H54 (cell line): Measurements from ENCODE around the gene ATP2B3.

ENCODE experiments used
- DNase-seq: peaks from one replicate; pipeline ENCODE4 v3.0.0; 2011; ENCODE audit warnings: low spot score, mixed read lengths; ENCODE audit not compliant: insufficient read length
- FAIRE-seq: peaks from 3 replicates; lab custom pipeline; 2011; peaks lifted over from hg19 to GRCh38; lab: Jason Lieb, UNC
- POLR2A ChIP-seq: IDR thresholded peaks from 2 replicates; pipeline ENCODE4 v1.6.1; 2011; ENCODE audit warnings: low read depth, mild to moderate bottlenecking, low read length

The ATP2B3 gene

DNA sequence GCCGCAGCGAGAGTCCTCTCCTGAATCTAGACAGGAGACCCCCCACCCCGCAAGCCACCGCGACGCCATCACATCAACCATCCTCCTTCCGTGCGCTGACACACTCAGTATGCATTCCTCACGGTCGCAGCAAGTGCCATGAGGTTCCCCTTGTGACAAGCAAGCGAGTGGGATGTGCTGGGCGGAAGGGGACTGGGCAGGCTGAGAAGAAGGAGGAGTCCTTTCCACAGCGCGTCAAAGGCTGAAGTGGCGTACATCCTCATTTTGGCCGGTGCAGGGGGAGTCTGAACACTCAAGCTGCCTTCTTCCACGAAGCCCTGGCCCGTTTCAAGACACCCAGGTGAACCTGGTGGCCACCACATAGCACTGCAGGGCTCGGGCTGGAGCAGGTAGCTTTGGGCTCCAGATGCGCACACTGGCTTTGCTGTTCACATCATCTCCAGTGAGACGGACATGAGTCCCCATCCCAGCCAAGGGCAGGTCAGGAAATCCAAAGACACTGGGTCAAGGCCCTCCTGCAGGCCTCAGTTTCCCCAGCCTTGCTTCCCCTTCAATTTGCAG is 51.1 kb downstream of the ATP2B3 start:
- FAIRE-seq (no peak), DNase-seq (no peak)
- TF ChIP-seq POLR2A, result no peak

DNA sequence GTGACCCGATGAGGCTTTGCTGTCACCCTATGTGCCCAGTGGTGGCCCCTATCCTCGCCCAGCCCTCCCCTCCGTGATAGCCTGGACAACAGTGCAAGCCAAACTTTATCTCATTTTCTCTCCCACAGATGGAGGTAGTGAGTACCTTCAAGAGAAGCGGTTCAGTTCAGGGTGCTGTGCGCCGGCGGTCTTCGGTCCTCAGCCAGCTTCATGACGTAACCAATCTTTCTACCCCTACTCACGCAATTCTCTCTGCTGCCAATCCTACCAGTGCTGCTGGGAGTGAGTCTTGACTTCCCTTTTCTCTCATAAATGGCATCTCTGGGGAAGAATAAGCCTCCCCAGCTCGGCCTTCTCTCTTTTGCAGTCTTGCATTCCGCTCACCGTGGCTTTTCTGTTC is 52.0 kb downstream of the ATP2B3 start:
- FAIRE-seq (no peak), DNase-seq (no peak)
- TF ChIP-seq POLR2A, result no peak

DNA sequence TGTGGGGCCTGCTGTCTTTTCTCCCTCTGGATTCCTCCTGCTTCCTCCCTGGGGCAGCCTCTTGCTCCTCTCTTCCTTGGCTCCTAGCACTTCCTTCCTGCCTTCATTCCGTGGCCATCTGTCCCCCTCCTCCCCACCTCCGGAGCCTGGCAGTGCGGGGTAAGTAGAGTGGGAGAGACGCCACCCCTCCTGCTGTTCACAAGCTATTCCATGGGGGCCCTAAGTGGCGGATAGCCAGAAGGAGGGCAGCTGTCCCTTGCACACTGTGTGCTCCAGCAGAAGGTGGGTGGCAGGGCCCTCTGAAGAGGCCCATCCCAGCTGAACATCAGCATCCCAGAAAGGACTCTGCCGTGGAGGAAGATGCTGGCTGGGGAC is 54.1 kb downstream of the ATP2B3 start:
- no peak for TF ChIP-seq POLR2A
- no peak for DNase-seq
- FAIRE-seq, result no peak

DNA sequence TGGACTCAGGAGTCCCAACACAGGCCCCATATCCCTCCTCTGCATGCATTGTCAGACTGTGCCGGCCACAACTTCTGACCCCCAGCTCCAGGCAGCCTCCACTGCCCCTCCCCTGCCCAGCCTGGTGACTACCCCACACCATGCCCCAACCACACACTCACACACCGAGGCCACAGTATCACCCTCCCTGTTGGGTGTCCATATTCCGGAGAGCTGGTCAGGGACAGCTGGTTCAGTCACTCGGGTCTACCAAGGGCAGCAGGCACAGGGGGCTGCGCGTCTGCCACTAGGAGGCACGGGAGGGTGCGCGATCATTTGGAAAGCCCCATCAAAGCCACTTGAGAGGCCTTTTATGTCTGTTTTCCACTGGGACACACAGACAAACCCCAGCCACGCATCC is 55.2 kb downstream of the ATP2B3 start:
- no peak for DNase-seq
- no peak for FAIRE-seq
- no peak for TF ChIP-seq POLR2A

DNA sequence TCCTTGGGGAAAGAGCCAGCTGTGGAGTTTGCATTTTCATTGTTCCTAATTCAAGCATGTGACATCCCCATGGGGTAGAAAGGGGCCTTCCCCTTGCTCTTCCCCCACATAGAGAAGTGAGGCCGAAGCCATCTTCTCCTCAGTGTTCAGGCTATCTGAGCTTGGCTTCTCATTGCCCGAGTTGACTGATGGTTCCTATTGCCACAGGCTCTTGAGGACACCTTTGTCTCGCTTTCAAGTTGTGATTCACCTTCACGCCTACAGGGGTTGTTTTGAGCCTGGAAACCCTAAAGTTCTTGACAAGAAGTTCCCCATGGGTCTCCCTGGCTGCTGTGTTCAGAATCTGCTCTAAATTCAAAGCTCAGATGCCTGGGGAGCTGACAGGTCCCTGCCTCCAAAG is 56.5 kb downstream of the ATP2B3 start:
- no peak for TF ChIP-seq POLR2A
- no peak for FAIRE-seq

DNA sequence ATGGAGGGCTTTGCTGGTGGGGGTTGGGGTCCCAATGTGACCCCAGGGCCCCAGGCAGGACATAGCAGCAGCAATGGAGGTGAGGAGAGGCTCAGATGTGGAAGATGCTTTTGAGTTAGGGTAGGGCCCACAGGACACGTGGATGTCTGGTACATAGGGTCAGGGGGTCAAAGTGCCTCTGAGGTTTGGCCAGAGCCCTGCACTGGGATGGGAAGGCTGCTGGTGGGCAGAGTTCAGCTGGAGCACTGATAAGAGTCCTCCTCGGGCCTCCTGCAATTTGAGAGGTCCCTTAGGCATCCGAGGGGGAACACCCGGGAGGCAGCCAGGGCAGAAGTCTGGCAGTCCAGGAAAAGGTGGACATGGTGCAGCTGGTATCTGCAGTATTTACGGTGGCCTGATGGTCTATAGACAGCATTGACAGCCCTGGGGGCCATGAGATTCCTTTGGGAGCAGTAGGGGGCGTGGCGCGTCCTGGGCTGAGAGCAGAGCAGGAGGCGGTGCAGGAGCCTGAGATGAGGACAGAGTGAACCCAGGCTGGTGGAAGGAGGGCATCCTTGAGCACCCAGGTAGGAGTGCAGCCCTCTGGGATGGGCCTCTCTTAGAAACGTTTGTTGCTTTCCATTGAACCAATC is 58.9 kb downstream of the ATP2B3 start:
- FAIRE-seq (no peak), DNase-seq (no peak)
- TF ChIP-seq POLR2A, result no peak

More for the DNA sequence above, 56.5 kb downstream of the ATP2B3 start:
- no peak for DNase-seq

DNA sequence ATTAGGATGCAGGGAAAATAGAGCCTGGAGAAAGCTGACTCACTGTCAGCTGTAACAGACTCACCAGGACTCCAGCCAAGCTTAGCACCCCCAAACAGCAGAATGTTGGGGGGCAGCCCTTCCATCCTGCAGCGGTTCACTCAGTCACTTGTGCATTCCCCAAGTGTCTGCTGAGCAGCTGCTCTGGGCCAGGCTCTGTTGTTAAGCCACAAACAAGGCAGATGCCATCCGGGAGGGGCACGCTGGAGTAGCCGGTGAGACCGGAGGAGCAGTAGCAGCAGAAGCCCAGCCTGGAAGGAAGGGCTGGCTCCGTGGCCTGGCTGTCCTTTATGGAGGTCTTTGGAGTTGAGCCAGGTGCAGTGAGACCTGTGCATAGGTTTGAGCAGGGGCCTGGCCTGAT is 59.5 kb downstream of the ATP2B3 start:
- no peak for FAIRE-seq
- DNase-seq, result no peak
- no peak for TF ChIP-seq POLR2A

DNA sequence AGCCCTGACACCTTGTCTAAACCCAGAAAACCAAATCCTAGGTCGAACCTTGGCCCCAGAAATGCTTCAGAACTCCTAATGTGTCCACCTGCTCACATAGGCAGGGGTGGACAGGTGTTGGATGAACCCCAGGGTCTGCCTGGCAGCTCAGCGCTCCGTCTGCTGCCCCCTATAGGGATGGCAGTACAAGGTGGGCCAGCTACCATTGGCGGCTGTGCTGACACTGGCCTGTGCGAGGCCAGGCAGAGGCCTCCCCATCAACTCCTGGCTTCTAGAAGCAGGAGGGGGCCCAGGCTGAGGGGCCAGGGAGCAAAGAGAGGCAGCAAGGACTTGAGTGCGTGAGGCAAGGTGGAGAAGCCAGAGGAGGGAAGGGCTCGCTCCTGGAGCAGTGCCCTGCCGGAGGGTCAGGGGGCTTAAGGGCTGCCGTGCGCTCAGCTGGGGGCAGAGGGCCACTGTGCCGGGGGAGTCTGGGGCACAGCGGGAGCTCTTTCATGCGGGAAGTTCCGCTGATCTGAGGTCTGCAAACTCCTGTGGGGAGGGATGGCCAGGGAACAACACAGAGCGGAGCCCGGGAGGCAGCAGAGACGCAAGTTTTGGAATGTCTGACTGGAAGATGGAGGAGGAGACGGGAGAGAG is 60.9 kb downstream of the ATP2B3 start:
- no peak for TF ChIP-seq POLR2A
- no peak for DNase-seq
- no peak for FAIRE-seq

DNA sequence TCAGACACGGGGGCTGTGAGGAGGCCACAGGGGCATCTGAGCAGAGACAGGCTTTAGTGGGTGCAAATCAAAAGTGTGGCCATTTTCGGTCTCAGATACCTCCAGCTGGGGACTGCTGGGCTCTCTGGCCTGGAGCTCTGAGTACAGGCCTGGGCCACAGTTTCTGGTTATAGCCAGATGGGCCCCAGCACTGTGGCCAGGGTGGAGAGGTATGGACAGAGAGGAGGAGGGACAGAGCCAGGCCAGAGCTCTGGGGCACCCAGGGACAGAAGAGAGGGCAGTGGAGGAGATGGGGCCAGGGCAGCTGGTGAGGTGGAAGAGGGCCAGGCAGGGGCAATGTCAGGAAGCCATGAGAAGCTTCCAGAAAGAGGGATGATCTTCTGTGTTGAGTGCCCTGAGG is 61.4 kb downstream of the ATP2B3 start:
- no peak for FAIRE-seq
- DNase-seq, result no peak
- TF ChIP-seq POLR2A, result no peak

DNA sequence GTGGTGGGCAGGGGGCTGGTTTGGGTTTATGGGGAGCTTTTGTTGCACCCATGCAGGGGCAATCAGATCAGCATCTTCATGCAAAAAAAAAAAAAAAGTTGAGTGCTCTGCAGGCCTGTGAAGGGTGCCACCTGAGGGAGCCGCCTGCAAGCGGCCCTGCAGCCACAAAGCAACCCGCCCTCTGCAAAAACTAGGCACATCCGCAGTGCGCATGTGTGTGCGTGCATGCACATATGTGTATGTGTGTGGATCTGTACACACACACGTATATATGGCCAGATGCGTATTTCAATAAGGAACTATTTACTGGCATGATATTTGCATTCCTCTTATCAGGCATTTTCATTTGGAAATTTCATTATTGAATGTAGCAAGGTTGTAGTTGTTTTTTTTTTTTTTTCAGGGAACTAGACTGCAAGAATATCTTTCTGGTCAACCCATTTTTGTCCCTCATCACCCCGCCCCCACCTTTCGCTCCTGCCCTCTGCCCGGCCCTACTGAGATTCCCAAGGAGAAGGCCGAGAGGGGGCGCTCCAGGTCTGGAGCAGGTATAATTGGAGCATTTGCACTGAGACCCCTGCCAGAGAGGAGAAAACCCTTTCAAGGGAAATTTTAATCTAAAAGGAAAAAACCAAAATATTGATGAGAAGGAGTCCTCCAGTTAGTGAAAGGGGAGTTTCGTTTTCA is 63.4 kb downstream of the ATP2B3 start:
- FAIRE-seq (no peak), DNase-seq (no peak)
- no peak for TF ChIP-seq POLR2A

DNA sequence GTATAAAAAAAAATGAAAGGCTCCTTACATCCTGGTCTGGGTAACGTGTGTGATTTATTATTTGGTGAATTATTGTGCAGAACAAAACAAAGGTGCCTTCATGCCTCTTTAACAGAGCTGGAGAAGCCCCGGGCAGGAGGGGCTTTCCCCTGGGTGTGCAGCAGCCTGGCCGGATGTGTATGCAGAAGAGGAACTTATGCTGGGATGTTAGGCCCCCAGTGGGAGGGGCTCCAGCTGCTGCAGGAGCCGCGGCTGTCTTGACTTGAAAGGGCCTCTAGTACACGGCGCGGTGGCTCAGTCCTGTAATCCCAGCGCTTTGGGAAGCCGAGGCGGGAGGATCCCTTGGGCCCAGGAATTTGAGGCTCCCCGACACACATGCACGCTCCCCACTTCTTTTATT is 65.5 kb downstream of the ATP2B3 start:
- TF ChIP-seq POLR2A, result no peak
- DNase-seq (no peak), FAIRE-seq (no peak)

DNA sequence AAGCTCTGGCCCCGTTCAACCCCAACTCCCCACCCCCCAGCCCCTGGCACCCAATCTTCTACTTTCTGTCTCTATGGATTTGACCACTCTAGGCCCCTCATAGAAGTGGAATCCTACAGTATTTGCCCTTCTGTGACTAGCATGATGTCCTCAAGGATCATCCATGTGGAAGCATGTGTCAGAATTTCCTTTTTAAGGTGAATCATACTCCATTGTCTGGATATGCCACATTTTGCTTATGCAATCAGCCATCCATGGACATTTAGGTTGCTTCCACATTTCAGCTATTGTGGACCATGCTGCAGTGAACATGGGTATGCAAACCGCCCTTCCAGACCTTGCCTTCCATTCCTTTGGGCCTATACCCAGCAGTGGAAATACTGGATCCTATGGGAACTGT is 66.0 kb downstream of the ATP2B3 start:
- FAIRE-seq, result no peak
- no peak for TF ChIP-seq POLR2A
- no peak for DNase-seq

DNA sequence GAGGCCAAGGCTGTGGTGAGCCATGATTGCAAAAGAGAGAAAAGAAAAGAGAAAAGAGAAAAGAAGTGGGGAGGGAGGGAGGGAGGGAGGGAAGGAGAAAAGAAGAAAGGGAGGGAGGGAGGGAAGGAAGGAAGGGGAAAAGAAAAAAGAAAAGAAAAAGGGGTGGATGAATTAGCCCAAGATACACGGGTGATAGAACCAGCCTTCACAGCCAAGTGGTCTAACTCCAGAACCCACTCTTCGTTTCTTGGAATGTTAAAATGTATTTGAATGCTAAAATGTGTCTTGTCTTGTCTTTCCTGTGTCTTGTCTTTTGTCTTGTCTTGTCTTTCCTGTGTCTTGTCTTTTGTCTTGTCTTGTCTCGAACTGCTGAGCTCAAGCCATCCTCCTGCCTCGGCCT is 68.4 kb downstream of the ATP2B3 start:
- DNase-seq (no peak), FAIRE-seq (no peak)
- no peak for TF ChIP-seq POLR2A

DNA sequence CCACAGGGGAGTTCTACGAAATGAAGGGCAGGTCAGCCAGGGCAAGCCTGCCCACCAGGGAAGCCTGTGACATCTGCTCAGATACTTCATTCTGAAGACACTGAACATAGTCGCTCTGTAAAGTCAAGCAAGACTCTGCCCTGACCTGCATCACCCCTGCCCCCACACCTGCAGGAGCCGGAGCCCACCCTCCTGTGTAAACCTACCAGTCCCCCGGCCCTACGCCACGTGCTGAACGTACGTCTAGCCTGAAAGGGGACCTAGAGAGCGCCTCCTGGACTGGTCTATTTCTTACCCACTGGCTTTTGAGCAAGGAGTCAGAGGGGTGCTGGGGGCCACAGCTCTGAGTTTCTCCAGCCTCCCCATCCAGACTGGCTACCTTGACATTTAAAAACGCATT is 69.9 kb downstream of the ATP2B3 start:
- DNase-seq (no peak), FAIRE-seq (no peak)
- TF ChIP-seq POLR2A, result no peak
